Neuronal stem cell (in vitro differentiated cells): ENCODE measurements around the gene CDK5RAP1.
"Not testable (repeated sequence)": the region's sequence is repeated elsewhere in the genome, so short reads cannot be mapped to it uniquely, and the experiment has no call there.

Experiments used
- DNase-seq: peaks from one replicate; pipeline ENCODE4 v3.0.0-alpha.2; 2013; ENCODE audit warnings: low spot score
- H2AFZ ChIP-seq: one replicate; pipeline ENCODE4 v1.6.1; 2013; ENCODE audit warnings: mild to moderate bottlenecking, low read length, inconsistent platforms
- H2AK5ac ChIP-seq: 2 replicates; pipeline ENCODE4 v1.6.1; 2013; ENCODE audit warnings: low read depth, mild to moderate bottlenecking, inconsistent platforms, low read length, moderate library complexity, mixed read lengths
- H2BK120ac ChIP-seq: 2 replicates; pipeline ENCODE4 v1.6.1; 2013; ENCODE audit warnings: low read depth, mild to moderate bottlenecking, inconsistent platforms, low read length, moderate library complexity, mixed read lengths
- H2BK12ac ChIP-seq: one replicate; pipeline ENCODE4 v1.6.1; 2013; ENCODE audit warnings: low read length, inconsistent platforms
- H2BK15ac ChIP-seq: 2 replicates; pipeline ENCODE4 v1.6.1; 2013; ENCODE audit warnings: mild to moderate bottlenecking, low read length, inconsistent platforms, mixed read lengths
- H2BK5ac ChIP-seq: one replicate; pipeline ENCODE4 v1.6.1; 2013; ENCODE audit warnings: inconsistent platforms, mild to moderate bottlenecking, low read length, moderate library complexity
- H3K14ac ChIP-seq: one replicate; pipeline ENCODE4 v1.6.1; 2013; ENCODE audit warnings: low read length, inconsistent platforms
- H3K18ac ChIP-seq: 2 replicates; pipeline ENCODE4 v1.6.1; 2013; ENCODE audit warnings: low read length, inconsistent platforms
- H3K23ac ChIP-seq: 2 replicates; pipeline ENCODE4 v1.6.1; 2013; ENCODE audit warnings: low read depth, mild to moderate bottlenecking, mixed read lengths, low read length, inconsistent platforms; ENCODE audit not compliant: poor library complexity
- H3K27ac ChIP-seq: replicated peaks from 3 replicates; pipeline ENCODE4 v1.5.1; 2013; ENCODE audit warnings: low read length, inconsistent platforms
- H3K27me3 ChIP-seq, 3 experiments: 2 replicates each; pipeline ENCODE4 v1.6.1; 2013; ENCODE audit warnings: low read length in 3 of 3, mild to moderate bottlenecking in 2 of 3, inconsistent platforms in 1 of 3, low read depth in 1 of 3, mixed read lengths in 1 of 3, moderate library complexity in 1 of 3; ENCODE audit not compliant: control insufficient read depth in 3 of 3, insufficient read depth in 3 of 3
- H3K36me3 ChIP-seq, 2 donors: replicated peaks in 1 of 2; 2 replicates each; pipeline ENCODE4 v1.6.1; 2013; ENCODE audit warnings: low read length in 2 of 2; ENCODE audit not compliant: control insufficient read depth in 2 of 2, insufficient read depth in 2 of 2
- H3K4ac ChIP-seq: 2 replicates; pipeline ENCODE4 v1.6.1; 2013; ENCODE audit warnings: inconsistent platforms, mild to moderate bottlenecking, low read length, moderate library complexity
- H3K4me1 ChIP-seq, 2 donors: 1 replicate in 1 of 2; 2 replicates in 1 of 2; pipeline ENCODE4 v1.6.1; 2013; ENCODE audit warnings: low read length in 2 of 2, low read depth in 1 of 2; ENCODE audit not compliant: control insufficient read depth in 2 of 2, insufficient read depth in 1 of 2
- H3K4me2 ChIP-seq: one replicate; pipeline ENCODE4 v1.6.1; 2013; ENCODE audit warnings: mild to moderate bottlenecking, low read length, inconsistent platforms; ENCODE audit not compliant: insufficient read depth, poor library complexity, severe bottlenecking
- H3K4me3 ChIP-seq, 2 donors: 2 replicates each; pipeline ENCODE4 v1.5.1; 2013; ENCODE audit warnings: low read length in 2 of 2, mild to moderate bottlenecking in 2 of 2, inconsistent platforms in 1 of 2, moderate library complexity in 1 of 2
- H3K79me1 ChIP-seq: one replicate; pipeline ENCODE4 v1.6.1; 2013; ENCODE audit warnings: low read depth, mild to moderate bottlenecking, inconsistent platforms, low read length, moderate library complexity
- H3K9ac ChIP-seq: one replicate; pipeline ENCODE4 v1.6.1; 2013; ENCODE audit warnings: mild to moderate bottlenecking, low read depth, low read length, inconsistent platforms; ENCODE audit not compliant: poor library complexity
- H3K9me3 ChIP-seq, 2 donors: replicated peaks in 1 of 2; 2 replicates each; pipeline versions ENCODE3 to v1.6.1; 2013; ENCODE audit warnings: low read length in 2 of 2, mild to moderate bottlenecking in 2 of 2, inconsistent platforms in 1 of 2, low read depth in 1 of 2, mixed read lengths in 1 of 2, moderate library complexity in 1 of 2; ENCODE audit not compliant: control insufficient read depth in 2 of 2, insufficient read depth in 1 of 2
- H4K8ac ChIP-seq: one replicate; pipeline ENCODE4 v1.6.1; 2013; ENCODE audit warnings: low read depth, mild to moderate bottlenecking, inconsistent platforms, low read length, moderate library complexity
- H4K91ac ChIP-seq: one replicate; pipeline ENCODE4 v1.6.1; 2013; ENCODE audit warnings: low read length, low read depth, mild to moderate bottlenecking, inconsistent platforms; ENCODE audit not compliant: poor library complexity
- WGBS, 2 donors: extraction: QIAGEN DNeasy Blood & Tissue Kit; methylation state at CpG; one replicate each; pipeline ENCODE4 v1.1.7; 2013; ENCODE audit warnings: missing lambda C conversion rate in 2 of 2, mixed read lengths in 1 of 2; ENCODE audit not compliant: insufficient read length in 2 of 2, insufficient replicate concordance in 1 of 2; ENCODE audit errors: extremely low coverage in 2 of 2; 5-methylcytosine and 5-hydroxymethylcytosine counted together

CDK5RAP1 gene

GRCh38 chr20:33442136-33443005 lies 41.1 kb upstream of the CDK5RAP1 start:
- peak overlapping the region; percentile 95 for H2AFZ ChIP-seq
- H3K23ac ChIP-seq: peak overlapping the region; percentile 68
- peak overlapping the region; percentile 93 for H3K4me2 ChIP-seq
- H4K8ac ChIP-seq: no peak overlapping the region
- no peak overlapping the region for H2BK15ac ChIP-seq
- H3K27me3 ChIP-seq: peaks cover 5 to 15% (median 14%) of the 10 kb centered on the region in 3 experiments
- peak overlapping the region; percentile 22 for H3K18ac ChIP-seq
- H3K4me1 ChIP-seq: peaks cover 5 to 12% of the 10 kb centered on the region in 2 donors
- H3K27ac ChIP-seq: no peak overlapping the region
- no peaks in the 10 kb centered on the region for H3K9me3 ChIP-seq
- H3K14ac ChIP-seq: no peak overlapping the region
- DNase-seq: no peak
- no peaks in the 10 kb centered on the region for H3K36me3 ChIP-seq
- no peak overlapping the region for H3K4ac ChIP-seq
- no peak overlapping the region for H2BK12ac ChIP-seq
- H3K79me1 ChIP-seq: peaks cover 3% of the 10 kb centered on the region
- H3K9ac ChIP-seq: peak overlapping the region; percentile 82
- peak overlapping the region; percentile 13 for H2BK5ac ChIP-seq
- no peak overlapping the region for H2AK5ac ChIP-seq
- H4K91ac ChIP-seq: no peak overlapping the region
- peak overlapping the region; percentile 59 to 93 for H3K4me3 ChIP-seq
- peak overlapping the region; percentile 43 for H2BK120ac ChIP-seq
- no CpG with 5 or more reads among the region's 9 CpGs for WGBS, 2 donors

GRCh38 chr20:33441142-33441955 lies 40.0 kb upstream of the CDK5RAP1 start:
- no peak overlapping the region for H3K18ac ChIP-seq
- H2AFZ ChIP-seq: no peak overlapping the region
- peaks cover 5 to 15% (median 14%) of the 10 kb centered on the region in 3 experiments for H3K27me3 ChIP-seq
- DNase-seq: no peak
- H2BK15ac ChIP-seq: no peak overlapping the region
- H4K8ac ChIP-seq: no peak overlapping the region
- no peak overlapping the region for H3K9ac ChIP-seq
- no peak overlapping the region for H3K27ac ChIP-seq
- no CpG with 5 or more reads among the region's 7 CpGs for WGBS, 2 donors
- H3K4me3 ChIP-seq: no peak overlapping the region
- no peak overlapping the region for H2BK5ac ChIP-seq
- no peak overlapping the region for H3K23ac ChIP-seq
- H3K4ac ChIP-seq: no peak overlapping the region
- no peak overlapping the region for H3K14ac ChIP-seq
- H3K79me1 ChIP-seq: peaks cover 3% of the 10 kb centered on the region
- H3K9me3 ChIP-seq: no peaks in the 10 kb centered on the region
- no peak overlapping the region for H2AK5ac ChIP-seq
- H2BK120ac ChIP-seq: no peak overlapping the region
- no peaks in the 10 kb centered on the region for H3K36me3 ChIP-seq
- no peak overlapping the region for H2BK12ac ChIP-seq
- H4K91ac ChIP-seq: no peak overlapping the region
- H3K4me2 ChIP-seq: no peak overlapping the region
- peaks cover 5 to 10% of the 10 kb centered on the region in 2 donors for H3K4me1 ChIP-seq

GRCh38 chr20:33440562-33440961 lies 39.2 kb upstream of the CDK5RAP1 start:
- H2AFZ ChIP-seq, H2BK120ac ChIP-seq, H3K14ac ChIP-seq, H3K36me3 ChIP-seq, H3K23ac ChIP-seq, H4K91ac ChIP-seq, H2AK5ac ChIP-seq, H3K9me3 ChIP-seq, H3K27ac ChIP-seq, H3K4me3 ChIP-seq, H3K4ac ChIP-seq, H3K4me2 ChIP-seq, DNase-seq, H3K18ac ChIP-seq, H3K79me1 ChIP-seq, H2BK15ac ChIP-seq, H2BK12ac ChIP-seq, H2BK5ac ChIP-seq, H3K9ac ChIP-seq, H4K8ac ChIP-seq: not testable (repeated sequence)
- no CpG with 5 or more reads among the region's 7 CpGs for WGBS, 2 donors
- Histone ChIP-seq H3K4me1 (peaks cover 5 to 10% of the 10 kb centered on the region in 2 donors), H3K27me3 (peaks cover 5 to 15% (median 14%) of the 10 kb centered on the region in 3 experiments)

- Histone ChIP-seq H3K27ac (no peak overlapping the region), H3K4me3 (no peak overlapping the region), H2BK5ac (no peak overlapping the region), H2BK15ac (no peak overlapping the region), H2AFZ (no peak overlapping the region), H3K27me3 (peaks cover 5 to 15% (median 9%) of the 10 kb centered on the region in 3 experiments), H3K79me1 (peaks cover 3% of the 10 kb centered on the region), H3K14ac (no peak overlapping the region), H3K4me2 (no peak overlapping the region), H4K91ac (no peak overlapping the region), H2BK120ac (no peak overlapping the region), H4K8ac (no peak overlapping the region), H2BK12ac (no peak overlapping the region), H3K4me1 (peaks cover 0 to 6% of the 10 kb centered on the region in 2 donors), H3K4ac (no peak overlapping the region), H3K9ac (peak overlapping the region; percentile 55), H3K23ac (no peak overlapping the region), H3K18ac (no peak overlapping the region), H3K9me3 (no peaks in the 10 kb centered on the region), H2AK5ac (peak overlapping the region; percentile 36), H3K36me3 (peaks cover 0 to 2% of the 10 kb centered on the region in 2 donors)
- DNase-seq: no peak
- WGBS, 2 donors: no CpG with 5 or more reads among the region's 2 CpGs
Observed at GRCh38 chr20:33438481-33438880, 37.2 kb upstream of the CDK5RAP1 start.
